ENCODE data around the gene HIVEP1. TPM values are rescaled to one million over a fixed set of nuclear protein-coding genes. Genes with fewer than 3 reads are reported as not detected.

Gene HIVEP1
- total and polyA plus RNA-seq, 2 of the 8 experiments (the other 6 are each of a cell fraction or from before 2014, with no cell fraction given) = 22.6 to 23.1 TPM

- TF ChIP-seq CTCF (IDR thresholded peaks at IDR 0.05; ENCODE audit: control extremely low read depth in 1 of 3, insufficient read depth in 1 of 3, low read depth in 1 of 3, low read length in 3 of 3) (no peak), CHD1 (IDR thresholded peaks at IDR 0.05; ENCODE audit: low read depth, low read length) (no peak), BACH1 (IDR thresholded peaks at IDR 0.05; ENCODE audit: low read length) (no peak), RNF2 (IDR thresholded peaks at IDR 0.05; ENCODE audit: borderline replicate concordance, low read depth, low read length, missing control alignments, poor library complexity, severe bottlenecking) (no peak), YY1 (IDR thresholded peaks at IDR 0.05; ENCODE audit: low read depth, low read length) (no peak), TCF12 (IDR thresholded peaks at IDR 0.05; ENCODE audit: low read depth, low read length) (no peak), ASH2L (IDR thresholded peaks at IDR 0.05; ENCODE audit: low read length) (no peak), NANOG (IDR thresholded peaks at IDR 0.05; ENCODE audit: insufficient read depth, low read depth, low read length, poor library complexity, severe bottlenecking) (no peak)
Measured at GRCh38 chr6:12032783-12033573, 20.9 kb downstream of the HIVEP1 start (continued).
